ENCODE data around the gene AARSD1. TPM values are rescaled to one million over a fixed set of nuclear protein-coding genes. Genes with fewer than 3 reads are reported as not detected.
A peak's percentile ranks its signal among the peaks of the same experiment; 100 is the strongest.

AARSD1 gene, protein sequence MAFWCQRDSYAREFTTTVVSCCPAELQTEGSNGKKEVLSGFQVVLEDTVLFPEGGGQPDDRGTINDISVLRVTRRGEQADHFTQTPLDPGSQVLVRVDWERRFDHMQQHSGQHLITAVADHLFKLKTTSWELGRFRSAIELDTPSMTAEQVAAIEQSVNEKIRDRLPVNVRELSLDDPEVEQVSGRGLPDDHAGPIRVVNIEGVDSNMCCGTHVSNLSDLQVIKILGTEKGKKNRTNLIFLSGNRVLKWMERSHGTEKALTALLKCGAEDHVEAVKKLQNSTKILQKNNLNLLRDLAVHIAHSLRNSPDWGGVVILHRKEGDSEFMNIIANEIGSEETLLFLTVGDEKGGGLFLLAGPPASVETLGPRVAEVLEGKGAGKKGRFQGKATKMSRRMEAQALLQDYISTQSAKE
- total RNA-seq (ENCODE audit: low replicate concordance), result 37.0 and 60.0 TPM in 2 replicates
- long read RNA-seq, transcript AARSD1-202 (12 exons, 1,322 nt), result major isoform, 68 of 84 reads
- long read RNA-seq, partial matches to known transcripts, result 1 of 84 reads
- long read RNA-seq, other reads (novel, unspliced or antisense), result 14 of 84 reads

DNA sequence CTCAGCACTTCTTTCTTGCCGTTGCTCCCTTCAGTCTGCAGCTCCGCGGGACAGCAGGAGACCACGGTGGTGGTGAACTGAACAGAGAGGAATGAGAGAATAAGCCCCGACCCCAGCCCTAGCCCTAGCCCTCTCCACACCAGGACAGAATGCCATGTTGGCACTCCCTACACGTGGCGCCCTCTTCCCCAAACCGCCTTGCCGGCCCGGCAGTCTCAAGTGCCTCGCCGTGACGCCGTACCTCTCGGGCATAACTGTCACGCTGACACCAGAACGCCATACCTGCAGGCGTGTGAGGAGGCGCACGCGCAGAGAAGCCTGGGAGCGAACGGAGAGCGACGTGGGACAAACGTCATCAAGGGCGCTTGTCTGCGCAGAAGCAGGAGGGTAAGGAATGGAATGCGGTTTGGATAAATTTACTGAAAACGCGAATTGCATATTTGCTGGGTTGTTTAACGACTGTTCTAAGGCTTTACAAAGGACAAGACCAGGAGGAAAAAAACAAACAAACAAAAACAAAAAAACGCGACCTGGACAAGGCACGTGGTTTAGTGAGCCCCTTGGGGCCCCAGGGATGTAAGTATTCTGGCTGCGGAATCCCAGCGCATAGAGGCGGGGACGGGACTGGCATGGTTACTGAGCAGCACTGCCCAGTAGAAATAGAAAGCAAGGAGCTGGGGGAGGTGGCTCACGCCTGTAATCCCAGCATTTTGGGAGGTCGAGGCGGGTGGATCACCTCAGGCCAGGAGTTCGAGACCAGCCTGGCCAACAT lies at the start of gene AARSD1:
TSS of gene AARSD1 (minus strand) at position 294 of the 772 bp plus-strand sequence. CDS start at position 280, 14 bp downstream.
- no peak for TF ChIP-seq CTCF (conservative IDR thresholded peaks at IDR 0.05)
- H3K27ac Mint-ChIP-seq, result peak within 1 kb of the TSS; percentile 93
- peak within 1 kb of the TSS; percentile 95 for H3K4me3 Mint-ChIP-seq
- peak; percentile 91 for DNase-seq (ENCODE audit: extremely low spot score, unreplicated experiment)
- peaks cover 11% of the 10 kb centered on the region for H3K4me1 Mint-ChIP-seq (ENCODE audit: unreplicated experiment)
- no peaks in the 10 kb centered on the region for H3K27me3 Mint-ChIP-seq
- no peaks in the 10 kb centered on the region for H3K9me3 Mint-ChIP-seq
- peaks cover 14% of the 10 kb centered on the region for H3K36me3 Mint-ChIP-seq

- H3K27me3 Mint-ChIP-seq, result no peaks in the 10 kb centered on the region
- no peak for TF ChIP-seq CTCF (conservative IDR thresholded peaks at IDR 0.05)
- no peak for DNase-seq (ENCODE audit: extremely low spot score, unreplicated experiment)
- no peaks in the 10 kb centered on the region for H3K9me3 Mint-ChIP-seq
- H3K36me3 Mint-ChIP-seq, result peaks cover 11% of the 10 kb centered on the region
- H3K4me1 Mint-ChIP-seq (ENCODE audit: unreplicated experiment), result peaks cover 20% of the 10 kb centered on the region
- no peak overlapping the region for H3K4me3 Mint-ChIP-seq
- H3K27ac Mint-ChIP-seq, result peak overlapping the region; percentile 23
Observed at GRCh38 chr17:43013296-43013695, 49.0 kb upstream of the AARSD1 start.

- H3K4me3 Mint-ChIP-seq, result no peak overlapping the region
- no peaks in the 10 kb centered on the region for H3K9me3 Mint-ChIP-seq
- peak overlapping the region; percentile 61 for H3K27ac Mint-ChIP-seq
- peaks cover 7% of the 10 kb centered on the region for H3K36me3 Mint-ChIP-seq
- no peak for DNase-seq (ENCODE audit: extremely low spot score, unreplicated experiment)
- TF ChIP-seq CTCF (conservative IDR thresholded peaks at IDR 0.05), result no peak
- peaks cover 14% of the 10 kb centered on the region for H3K4me1 Mint-ChIP-seq (ENCODE audit: unreplicated experiment)
- no peaks in the 10 kb centered on the region for H3K27me3 Mint-ChIP-seq
Observed at GRCh38 chr17:43011728-43012472, 47.6 kb upstream of the AARSD1 start.

- H3K36me3 Mint-ChIP-seq, result peaks cover 7% of the 10 kb centered on the region
- H3K4me3 Mint-ChIP-seq, result no peak overlapping the region
- peaks cover 20% of the 10 kb centered on the region for H3K4me1 Mint-ChIP-seq (ENCODE audit: unreplicated experiment)
- no peaks in the 10 kb centered on the region for H3K27me3 Mint-ChIP-seq
- TF ChIP-seq CTCF (conservative IDR thresholded peaks at IDR 0.05), result no peak
- H3K27ac Mint-ChIP-seq, result peak overlapping the region; percentile 80
- no peaks in the 10 kb centered on the region for H3K9me3 Mint-ChIP-seq
- no peak for DNase-seq (ENCODE audit: extremely low spot score, unreplicated experiment)
Observed at GRCh38 chr17:43010667-43011308, 46.5 kb upstream of the AARSD1 start.

All from type B pancreatic cell (in vitro differentiated cells).